ENCODE results near the gene MORN1. TPM values are rescaled to one million over a fixed set of nuclear protein-coding genes. Genes with fewer than 3 reads are reported as not detected.

The MORN1 gene
- total and polyA plus RNA-seq, 2 of the 8 experiments (the other 6 are each of a cell fraction or from before 2014, with no cell fraction given): 5.0 to 9.1 TPM

- TF ChIP-seq CHD7 (IDR thresholded peaks at IDR 0.05; ENCODE audit: insufficient replicate concordance, low read length): no peak
- peak; percentile 73; the same call in 1 of the 2 replicates for TF ChIP-seq E2F6 (IDR thresholded peaks at IDR 0.05)
- peak; percentile 47 to 58; a peak in 3 of 4 replicates for TF ChIP-seq RAD21 (IDR thresholded peaks at IDR 0.05 in 1 of 2, conservative IDR thresholded peaks at IDR 0.05 in 1 of 2; ENCODE audit: low read depth in 2 of 2, low read length in 2 of 2)
- TF ChIP-seq POLR2A (IDR thresholded peaks at IDR 0.05; ENCODE audit: control extremely low read depth in 1 of 2, low read depth in 2 of 2, low read length in 2 of 2): peak in 1 of 2 experiments; percentile 52; a peak in 1 of 3 replicates
- TF ChIP-seq EGR1 (IDR thresholded peaks at IDR 0.05; ENCODE audit: borderline replicate concordance, low read depth, low read length): no peak
- TF ChIP-seq GABPA (IDR thresholded peaks at IDR 0.05; ENCODE audit: borderline replicate concordance, insufficient read depth, low read length): 0 out of 2 replicates have a peak, but pooled peaks have one; percentile 34
Measured at GRCh38 chr1:2311184-2312032, 79.9 kb downstream of the MORN1 start (continued).

All from H1 (cell line).